ENCODE data around the gene VPS37C. TPM values are rescaled to one million over a fixed set of nuclear protein-coding genes. Genes with fewer than 3 reads are reported as not detected.
"Not testable (repeated sequence)": the region's sequence is repeated elsewhere in the genome, so short reads cannot be mapped to it uniquely, and the experiment has no call there.

The VPS37C gene
- total RNA-seq, 1 donor from 2014 or later, result 7.7 TPM

- intact Hi-C loops (cut with micrococcal nuclease), result no loop called here
Measured at GRCh38 chr11:61176446-61176845, 15.2 kb upstream of the VPS37C start.

GRCh38 chr11:61174949-61175348, 13.7 kb upstream of the VPS37C start:
- intact Hi-C loops (cut with micrococcal nuclease), result no loop called here

DNA sequence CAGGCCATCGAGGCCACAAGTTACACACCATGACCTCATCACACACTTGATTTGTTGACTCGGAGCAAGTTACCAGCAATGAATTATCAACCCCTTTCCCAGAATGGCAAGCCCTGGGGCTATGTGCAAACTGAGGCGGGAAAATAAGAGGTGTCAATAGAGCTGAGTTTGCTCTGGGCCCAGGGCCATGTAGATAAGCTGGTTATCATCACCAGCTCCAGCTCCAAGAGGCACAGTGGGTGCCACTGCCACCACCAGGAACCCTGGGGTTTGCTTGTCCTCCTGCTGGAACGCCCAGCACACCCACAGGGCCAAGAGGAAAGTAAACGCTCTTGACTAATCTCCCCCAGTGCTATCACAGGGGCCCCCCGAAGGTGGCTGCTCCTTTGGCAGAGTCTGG, 13.0 kb upstream of the VPS37C start:
- intact Hi-C loops (cut with micrococcal nuclease), result no loop called here

DNA sequence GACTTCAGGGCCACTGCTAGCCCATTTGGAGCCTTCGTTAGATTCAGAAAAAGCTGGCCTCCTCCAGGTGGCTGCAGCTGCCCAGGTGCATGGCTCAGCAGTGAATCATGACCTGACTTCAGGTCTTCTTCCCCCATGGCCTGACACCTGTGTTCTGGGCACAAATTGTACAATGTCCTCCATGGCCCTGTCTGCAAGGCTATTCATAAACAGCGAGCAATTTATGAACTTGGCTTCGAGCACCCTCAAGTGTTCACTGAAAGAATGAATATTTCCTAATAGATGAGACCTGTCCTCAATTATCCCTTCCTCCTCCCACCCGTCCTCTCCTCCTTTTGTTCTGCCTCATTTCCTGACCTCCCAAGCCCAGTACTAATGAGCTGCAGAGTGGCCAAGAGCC, 12.2 kb upstream of the VPS37C start:
- intact Hi-C loops (cut with micrococcal nuclease), result no loop called here

- intact Hi-C loops (cut with micrococcal nuclease), result no loop called here
Measured at GRCh38 chr11:61172888-61173287, 11.7 kb upstream of the VPS37C start.

DNA sequence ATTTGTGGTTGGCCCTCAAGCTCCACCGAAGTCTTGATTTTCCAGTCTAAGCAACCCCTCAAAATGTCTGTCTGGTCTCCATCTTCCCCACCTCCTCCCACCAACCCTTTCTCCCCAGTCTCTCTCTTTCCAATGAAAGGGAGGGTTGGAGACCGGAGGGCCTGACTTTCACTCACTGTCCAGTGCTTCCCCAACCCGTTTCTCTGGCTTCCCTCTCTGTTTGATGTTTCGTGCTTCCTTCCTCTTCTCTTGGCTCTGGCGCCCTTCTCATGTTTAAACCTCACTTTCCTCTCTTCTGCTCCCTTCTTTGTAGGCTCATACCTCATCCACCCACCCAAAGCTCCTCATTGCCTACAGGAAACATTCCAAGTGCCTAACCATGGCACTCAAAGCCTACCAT, 11.1 kb upstream of the VPS37C start:
- intact Hi-C loops (cut with micrococcal nuclease), result no loop called here

DNA sequence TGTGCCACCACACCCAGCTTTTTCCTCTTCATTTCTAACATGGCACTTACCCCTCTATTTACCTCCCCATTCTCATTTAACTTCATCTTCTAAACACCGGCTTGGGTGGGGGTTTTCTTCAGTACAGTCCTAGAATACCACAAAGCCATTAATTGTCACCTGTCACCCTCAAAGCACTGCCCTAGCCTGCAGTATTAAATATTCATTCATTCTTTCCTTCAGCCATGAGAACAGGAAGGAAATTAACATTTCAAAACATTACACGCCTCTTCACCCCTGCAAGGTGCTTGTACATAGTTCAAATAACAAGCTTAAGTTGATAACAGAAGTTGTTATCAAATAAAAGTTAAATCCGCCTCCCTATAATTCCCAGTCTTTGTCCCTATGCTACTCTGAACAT, 10.7 kb upstream of the VPS37C start:
- intact Hi-C loops (cut with micrococcal nuclease), result no loop called here

- intact Hi-C loops (cut with micrococcal nuclease), result no loop called here
Measured at GRCh38 chr11:61170566-61170965, 9.3 kb upstream of the VPS37C start.

- intact Hi-C loops (cut with micrococcal nuclease), result no loop called here
Measured at GRCh38 chr11:61168800-61169199, 7.6 kb upstream of the VPS37C start.

GRCh38 chr11:61168042-61168688, 6.9 kb upstream of the VPS37C start:
- intact Hi-C loops (cut with micrococcal nuclease), result no loop called here

GRCh38 chr11:61166331-61166730, 5.1 kb upstream of the VPS37C start:
- intact Hi-C loops (cut with micrococcal nuclease), result not testable (repeated sequence)

DNA sequence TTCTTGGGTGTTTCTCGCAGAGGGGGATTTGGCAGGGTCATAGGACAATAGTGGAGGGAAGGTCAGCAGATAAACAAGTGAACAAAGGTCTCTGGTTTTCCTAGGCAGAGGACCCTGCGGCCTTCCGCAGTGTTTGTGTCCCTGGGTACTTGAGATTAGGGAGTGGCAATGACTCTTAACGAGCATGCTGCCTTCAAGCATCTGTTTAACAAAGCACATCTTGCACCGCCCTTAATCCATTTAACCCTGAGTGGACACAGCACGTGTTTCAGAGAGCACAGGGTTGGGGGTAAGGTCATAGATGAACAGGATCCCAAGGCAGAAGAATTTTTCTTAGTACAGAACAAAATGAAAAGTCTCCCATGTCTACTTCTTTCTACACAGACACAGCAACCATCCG, 4.6 kb upstream of the VPS37C start:
- intact Hi-C loops (cut with micrococcal nuclease), result not testable (repeated sequence)

- intact Hi-C loops (cut with micrococcal nuclease), result no loop called here
Measured at GRCh38 chr11:61164606-61165424, 3.6 kb upstream of the VPS37C start.

DNA sequence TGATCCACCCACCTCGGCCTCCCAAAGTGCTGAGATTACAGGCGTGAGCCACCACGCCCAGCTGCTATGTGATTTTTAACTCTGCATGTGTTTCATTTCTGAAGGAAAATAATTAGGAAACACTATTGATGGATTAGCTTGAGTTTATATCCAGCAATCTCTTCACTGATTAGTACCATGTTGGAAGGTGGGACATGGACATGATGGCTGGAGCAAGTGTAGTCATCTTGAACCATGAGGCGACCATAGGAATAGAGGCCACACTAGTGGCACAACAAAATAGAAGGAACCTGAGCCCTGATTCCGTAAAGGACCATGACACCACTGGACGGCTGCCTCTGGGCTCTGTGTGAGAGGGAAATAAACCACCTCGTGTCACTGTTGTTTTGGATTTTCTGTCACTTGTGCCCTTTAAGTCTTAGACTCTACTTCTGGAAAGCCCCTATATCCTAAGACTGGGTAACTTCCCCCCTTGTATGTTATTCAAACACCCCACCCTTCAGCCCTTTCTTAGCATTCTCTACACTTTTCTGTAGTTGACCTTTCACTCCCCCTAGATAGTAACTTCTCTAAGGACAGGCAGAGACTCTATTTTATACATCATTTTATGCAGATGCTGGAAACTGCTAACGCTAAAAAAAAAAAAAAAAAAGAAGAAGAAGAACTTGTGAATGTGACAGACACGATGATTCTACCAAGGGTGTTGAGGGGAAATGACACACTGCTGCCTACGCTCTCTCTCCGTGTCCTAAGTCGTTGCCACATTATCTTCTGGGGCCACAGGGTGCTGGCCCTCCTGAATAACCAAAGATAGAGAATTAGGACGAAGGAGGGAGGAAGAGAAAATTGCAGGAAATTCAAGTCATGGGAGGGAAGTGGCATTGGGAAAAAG, 2.7 kb upstream of the VPS37C start:
- intact Hi-C loops (cut with micrococcal nuclease), result no loop called here

- intact Hi-C loops (cut with micrococcal nuclease), result no loop called here
Measured at GRCh38 chr11:61163021-61163420, 1.8 kb upstream of the VPS37C start.

DNA sequence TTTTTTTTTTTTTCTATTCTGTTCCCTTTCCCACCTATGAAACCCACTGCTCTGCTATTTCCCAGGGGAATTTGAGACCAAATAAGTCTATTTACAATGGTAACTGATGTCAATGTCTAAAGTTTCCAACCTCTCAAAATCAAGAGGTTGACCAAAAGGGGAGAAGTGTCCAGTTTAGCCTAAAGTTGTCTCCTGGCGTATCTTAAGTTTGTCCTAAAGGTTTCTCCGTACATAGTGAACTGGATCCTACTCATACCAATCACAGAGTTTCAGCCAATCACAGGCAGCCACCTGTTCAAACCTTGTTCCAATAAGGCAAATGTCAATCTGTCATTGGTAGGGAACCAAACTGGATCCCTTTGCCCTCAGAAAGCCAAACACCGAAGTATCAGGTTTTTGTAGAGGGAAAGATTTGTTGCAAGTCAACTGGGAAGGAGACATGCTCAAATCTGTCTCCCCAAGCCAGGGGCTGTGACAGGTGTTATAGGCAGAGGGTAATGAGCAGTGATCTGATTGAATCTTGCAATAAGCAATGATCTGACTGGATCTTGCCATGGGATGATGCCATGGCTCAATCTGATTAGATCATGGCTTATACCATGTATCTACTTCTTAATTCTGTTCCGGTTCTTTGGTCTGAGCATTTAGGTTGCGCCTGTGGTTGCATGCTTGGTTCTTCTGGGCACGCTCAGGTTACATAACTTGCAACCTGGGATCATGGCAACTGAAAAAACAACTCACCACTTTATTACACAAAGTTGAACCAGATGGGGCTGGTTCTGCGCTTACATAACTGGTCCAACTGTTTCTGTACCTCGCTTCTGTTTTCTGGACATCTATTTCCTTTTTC, 1.1 kb upstream of the VPS37C start:
- intact Hi-C loops (cut with micrococcal nuclease), result no loop called here

DNA sequence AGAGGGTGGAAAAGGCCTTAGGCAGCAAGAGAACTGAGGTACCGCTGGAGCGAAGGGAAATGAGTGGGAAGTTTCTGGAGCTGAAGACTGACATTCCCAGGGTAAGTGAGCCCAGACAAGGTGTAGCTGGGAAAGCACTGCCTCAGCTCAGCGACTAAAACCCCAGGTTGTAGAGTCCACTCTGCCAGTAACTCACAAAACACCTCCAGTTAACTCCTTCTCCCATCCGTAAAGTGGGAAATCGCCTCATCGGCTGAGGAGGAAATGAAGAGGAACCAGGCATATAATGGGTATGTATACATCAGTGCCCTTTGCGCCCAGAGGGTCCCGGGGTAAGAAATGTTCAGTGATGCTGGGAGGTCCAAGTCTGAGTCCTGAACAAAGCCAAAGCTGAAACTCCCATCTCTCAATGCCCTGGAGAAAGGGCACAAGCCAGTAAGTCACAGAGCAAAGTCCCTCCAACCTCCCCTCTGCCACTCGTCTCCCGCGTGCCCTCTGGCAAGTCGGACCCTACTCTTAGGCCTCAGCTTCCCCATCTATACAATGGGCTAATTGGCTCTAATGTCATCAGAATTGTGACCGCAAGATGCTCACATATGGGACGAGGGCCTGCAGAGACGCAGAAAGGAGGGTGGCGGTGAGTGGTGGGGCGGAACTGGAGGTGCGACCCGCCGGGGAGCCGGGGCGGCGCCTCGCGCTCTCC, 588 bp downstream of the VPS37C start:
- intact Hi-C loops (cut with micrococcal nuclease), result loop anchor here (1.0 to 2.0 kb wide), 4 partner anchors 173 to 270 kb away; partner anchors contain the start of genes DDB1, SDHAF2 and TKFC

DNA sequence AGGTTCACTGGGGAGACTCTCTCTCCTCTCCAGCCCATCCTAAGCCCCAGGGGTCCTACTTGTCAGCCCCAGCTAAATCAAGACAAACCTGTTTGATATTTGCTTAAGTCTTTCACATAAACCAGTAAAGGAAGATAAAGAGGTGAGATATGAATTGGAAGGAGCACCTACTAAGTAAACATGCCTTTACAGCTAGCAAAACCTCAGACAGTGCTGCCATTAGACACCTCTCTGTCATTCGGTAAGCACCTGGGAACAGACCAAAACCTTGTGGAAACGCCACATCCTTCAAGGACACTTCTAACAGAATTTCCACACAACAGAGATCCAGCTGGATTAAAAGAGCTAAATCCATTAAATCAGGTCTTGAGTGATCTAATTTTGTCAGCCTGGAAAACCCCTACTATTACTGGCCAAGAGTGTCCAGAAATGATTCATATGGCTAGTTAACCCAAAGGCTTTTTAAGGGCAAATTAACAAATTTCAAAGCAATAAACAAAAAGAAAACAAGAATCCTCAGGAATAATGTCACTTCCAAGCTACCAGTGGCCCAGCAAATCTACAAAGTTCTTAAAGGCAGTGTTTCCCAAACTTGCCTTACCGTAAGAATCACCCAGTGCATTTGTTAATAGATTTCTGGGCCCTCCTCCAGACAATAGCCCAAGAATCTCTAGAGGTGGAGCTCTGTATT, 2.4 kb downstream of the VPS37C start:
- intact Hi-C loops (cut with micrococcal nuclease), result no loop called here

- intact Hi-C loops (cut with micrococcal nuclease), result no loop called here
Measured at GRCh38 chr11:61157743-61158142, 3.5 kb downstream of the VPS37C start.

DNA sequence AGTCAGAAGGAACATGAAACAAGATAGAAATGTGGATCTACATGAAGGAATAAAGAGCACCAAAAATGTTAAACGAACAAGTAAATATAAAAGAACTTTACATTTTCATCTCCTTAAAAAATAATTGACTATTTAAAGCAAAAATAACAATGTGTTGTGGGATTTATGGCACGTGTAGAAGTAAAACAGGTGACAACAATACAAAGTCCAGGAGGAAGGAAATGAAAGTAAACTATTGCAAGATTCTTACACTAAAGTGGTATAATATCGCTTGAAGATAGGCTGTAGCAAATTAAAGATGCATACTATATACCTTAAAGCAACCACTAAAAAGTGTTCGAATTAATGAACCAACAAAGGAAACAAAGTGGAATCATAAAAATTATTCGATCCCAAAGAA, 5.5 kb downstream of the VPS37C start:
- intact Hi-C loops (cut with micrococcal nuclease), result no loop called here

All from T-helper 2 cell treated with Interferon-gamma antibody and Interleukin-4, amounts not matched to agents 100 ng/mL and 5 ng/mL, for 36 hours (primary cell).